ENCODE results near the gene L1CAM.

L1CAM gene

DNA sequence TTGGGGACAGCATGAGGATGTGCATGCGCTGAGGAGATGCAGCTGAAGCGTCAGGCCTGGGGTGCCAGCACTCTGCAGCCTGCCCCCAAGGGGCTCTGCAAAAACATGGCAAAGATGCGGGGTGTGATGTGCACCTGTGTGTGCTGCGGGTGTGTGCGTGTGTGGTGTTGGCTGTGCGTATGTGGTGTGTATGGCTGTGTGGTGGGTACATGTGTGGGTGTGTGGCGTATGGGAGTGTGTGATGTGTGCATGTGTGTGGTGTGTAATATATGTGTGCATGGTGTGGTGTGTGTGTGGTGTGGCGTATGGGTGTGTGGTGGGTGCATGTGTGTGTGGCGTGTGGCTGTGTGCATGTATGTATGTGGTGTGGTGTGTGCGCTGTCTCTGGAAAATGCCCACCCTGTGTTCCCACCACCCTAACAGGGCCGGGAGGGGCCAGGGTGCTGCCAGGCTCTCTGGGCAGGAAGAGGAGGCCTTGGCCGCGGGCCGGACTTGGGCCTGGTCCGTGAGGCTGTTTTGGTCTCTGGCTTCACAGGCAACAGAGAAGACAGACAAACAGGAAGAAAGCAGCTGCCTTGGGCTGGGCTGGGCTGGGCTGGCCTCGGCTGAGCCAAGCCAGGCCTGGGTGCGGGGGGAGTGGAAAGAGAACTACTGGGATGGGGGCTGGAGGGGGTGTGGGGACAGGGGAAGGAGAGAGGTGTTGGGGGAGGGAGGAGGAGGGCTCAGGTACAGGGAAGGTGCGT lies 17.4 kb upstream of the L1CAM start:
- DNase-seq = no peak

DNA sequence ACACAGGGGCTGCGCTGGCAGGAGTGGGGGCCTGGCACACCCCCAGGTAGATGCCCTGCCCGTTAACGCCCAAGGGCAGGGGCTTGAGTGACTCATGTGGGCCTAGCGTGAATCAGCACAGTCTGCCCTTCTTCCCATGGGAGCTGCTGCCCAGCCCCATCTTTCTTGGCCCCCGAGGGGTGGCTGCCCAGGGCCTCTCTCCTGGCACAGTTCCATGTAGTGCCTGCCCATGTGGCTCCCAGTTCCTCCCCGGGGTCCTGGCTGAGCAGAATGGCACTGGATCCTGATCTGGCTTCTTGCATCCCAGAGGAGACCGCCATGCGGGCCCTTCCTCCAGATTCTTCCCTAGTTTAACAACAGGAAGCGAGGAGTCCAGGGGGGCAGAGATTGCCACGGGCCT lies 16.4 kb upstream of the L1CAM start:
- no peak for DNase-seq

DNA sequence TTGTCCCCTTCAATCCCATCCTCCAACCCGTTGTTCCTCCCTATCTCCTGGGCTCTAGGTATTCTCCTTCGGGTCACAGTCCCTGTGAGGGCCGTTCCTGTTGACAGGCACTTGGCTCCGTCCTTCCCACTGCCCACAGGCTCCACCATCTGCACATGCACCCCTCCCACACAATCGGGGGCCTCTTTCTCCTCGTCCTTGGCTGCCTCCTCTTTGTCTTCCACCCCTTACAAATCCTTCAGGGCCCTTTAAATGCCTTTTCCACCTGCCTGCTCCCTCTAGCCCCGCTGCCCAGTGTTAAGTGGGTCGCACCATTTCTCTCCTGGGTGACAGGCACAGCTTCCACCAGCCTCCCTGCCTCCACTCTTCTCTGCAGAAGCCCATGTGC lies 15.8 kb upstream of the L1CAM start:
- no peak for DNase-seq

GRCh38 chrX:153900831-153901752 lies 15.1 kb upstream of the L1CAM start:
- peak; percentile 76 to 93 for DNase-seq

- no peak for DNase-seq
These were observed 11.9 kb upstream of the L1CAM start for GRCh38 chrX:153897899-153898298.

GRCh38 chrX:153889123-153889522 lies 3.1 kb upstream of the L1CAM start:
- no peak for DNase-seq

DNA sequence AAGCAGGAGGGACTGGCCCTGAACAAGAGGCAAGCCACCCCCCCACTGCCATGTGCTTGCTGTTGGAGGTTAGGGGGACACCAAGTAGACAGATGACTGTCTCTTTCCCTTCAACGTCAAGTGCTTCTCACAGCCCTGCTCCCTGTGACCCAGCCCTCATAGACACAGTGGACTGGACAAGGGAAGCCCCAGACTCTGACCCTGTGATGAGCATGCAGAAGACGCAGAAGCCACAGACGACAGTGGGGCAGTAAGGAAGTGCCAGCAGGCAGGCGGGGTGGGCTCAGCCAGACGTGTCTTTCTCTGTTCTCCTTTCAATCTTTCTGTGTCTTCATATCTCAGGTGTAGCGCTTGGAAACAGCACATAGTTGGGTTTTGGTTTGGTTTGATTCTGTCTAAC lies 2.4 kb upstream of the L1CAM start:
- DNase-seq = no peak

- DNase-seq = no peak
These were observed 1.4 kb upstream of the L1CAM start for GRCh38 chrX:153887385-153887784.

- no peak for DNase-seq
These were observed 942 bp upstream of the L1CAM start for GRCh38 chrX:153886915-153887314.

GRCh38 chrX:153885208-153885787 lies 675 bp downstream of the L1CAM start:
- no peak for DNase-seq

DNA sequence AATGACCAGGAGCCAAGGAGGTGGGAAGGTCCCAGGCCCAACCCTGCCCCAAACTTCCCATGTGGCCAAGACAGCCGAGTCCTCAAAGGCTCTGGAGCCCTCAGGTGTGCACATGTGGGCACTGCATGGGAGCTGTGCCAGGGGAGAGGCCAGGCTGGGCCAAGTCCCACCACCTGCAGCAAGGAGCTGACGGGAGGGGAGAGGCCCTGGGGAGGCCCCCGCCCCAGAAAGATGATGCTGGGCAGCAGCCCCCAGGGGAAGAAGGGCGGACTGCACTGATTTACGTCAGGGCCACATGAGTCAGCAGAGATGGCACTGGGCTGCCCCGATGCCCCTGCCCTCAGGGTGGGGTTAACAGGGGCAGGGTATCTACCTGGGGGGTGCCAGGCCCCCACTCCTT lies 1.4 kb downstream of the L1CAM start:
- no peak for DNase-seq

GRCh38 chrX:153884136-153884535 lies 1.8 kb downstream of the L1CAM start:
- DNase-seq = no peak

DNA sequence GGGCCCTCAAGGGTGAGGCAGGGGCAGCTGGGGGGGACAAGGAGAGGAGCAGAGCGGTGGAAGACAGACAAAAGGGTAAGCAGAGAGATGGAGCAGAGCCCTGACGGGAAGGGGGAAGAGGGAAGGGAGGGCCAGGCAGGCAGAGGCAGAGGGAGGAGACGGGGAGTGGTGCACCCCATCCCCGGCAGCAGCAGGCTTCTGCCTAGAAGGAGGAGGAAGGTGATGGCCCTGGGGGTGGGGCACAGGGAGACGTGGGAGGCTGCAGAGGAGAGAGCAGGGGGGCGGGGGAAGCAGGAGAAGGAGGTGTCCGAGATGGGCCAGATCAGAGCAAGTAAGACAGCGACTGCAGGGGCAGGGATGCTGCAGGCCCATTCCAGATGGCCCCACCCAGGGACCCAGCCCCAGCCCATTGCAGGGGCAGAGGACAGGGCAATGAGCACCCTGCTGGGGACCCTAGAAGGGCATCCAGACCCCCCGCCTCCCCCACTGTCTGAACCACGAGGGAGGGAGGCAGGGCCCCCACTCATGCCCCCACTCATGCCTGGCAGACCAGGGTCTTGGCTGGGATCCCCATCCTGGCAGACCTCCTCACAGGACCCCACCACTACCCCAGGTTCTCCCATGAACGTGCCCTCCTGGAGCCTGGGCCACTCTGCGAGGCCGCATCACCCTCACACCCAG lies 2.7 kb downstream of the L1CAM start:
- DNase-seq = no peak

DNA sequence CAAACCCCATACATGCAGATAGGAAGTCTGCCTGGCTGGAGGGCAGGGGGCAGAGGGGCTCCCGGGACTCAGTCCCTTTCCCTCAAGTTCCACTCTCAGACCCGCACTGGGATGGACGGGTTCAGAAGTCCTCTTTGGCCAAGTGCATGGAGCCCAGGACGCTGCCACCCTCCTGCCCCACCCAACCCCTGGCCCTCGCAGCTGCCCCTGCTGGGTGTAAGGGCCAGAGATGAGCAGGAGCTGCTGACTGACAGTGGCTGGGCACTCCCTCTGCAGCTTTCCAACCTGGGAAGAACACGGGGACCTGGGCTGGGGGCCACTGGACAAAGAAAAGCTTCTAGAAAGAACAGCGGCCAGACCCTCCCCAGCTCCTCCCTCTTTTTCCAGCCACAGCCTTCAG lies 3.4 kb downstream of the L1CAM start:
- DNase-seq = no peak

- DNase-seq = no peak
These were observed 3.9 kb downstream of the L1CAM start for GRCh38 chrX:153882086-153882498.

DNA sequence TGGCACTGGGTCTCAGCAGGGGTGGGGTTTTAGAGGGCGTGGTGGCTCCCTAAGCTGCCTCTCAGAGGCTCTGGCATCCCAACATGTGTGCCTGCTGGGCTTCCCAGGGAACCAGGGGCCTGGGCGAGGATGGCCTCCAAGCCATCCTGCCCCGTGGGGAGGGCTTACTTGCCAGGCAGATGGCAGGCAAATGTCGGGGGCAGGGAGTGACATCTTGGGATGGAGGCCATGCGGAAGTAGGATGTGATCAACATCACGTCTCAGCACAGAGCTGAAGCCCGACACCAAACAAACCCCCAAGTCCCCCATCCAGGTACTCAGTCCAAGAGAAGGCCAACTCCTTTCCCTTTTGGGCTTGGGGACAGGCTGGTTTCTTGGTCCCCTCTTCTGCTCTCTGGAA lies 4.7 kb downstream of the L1CAM start:
- DNase-seq = no peak

DNA sequence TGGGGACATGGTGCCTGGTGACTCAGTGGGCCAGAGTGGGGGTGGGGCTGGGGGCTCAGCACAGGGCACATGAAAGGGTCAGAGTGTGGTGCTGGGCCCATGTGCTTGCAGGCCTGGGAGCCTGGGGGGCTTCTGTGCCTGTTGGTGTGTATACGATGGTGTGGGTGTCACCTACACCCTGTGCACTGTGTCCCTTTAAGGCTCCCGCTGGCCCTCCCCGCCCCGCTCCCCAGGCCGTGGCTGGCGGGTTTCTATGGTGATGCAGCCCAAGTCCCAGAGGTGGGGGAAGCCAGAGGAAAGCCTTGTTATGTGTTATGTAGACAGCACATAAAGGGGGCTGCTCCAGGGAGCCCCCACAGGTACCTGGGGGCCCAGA lies 5.5 kb downstream of the L1CAM start:
- DNase-seq = no peak

GRCh38 chrX:153879741-153880439 lies 6.1 kb downstream of the L1CAM start:
- DNase-seq = no peak

DNA sequence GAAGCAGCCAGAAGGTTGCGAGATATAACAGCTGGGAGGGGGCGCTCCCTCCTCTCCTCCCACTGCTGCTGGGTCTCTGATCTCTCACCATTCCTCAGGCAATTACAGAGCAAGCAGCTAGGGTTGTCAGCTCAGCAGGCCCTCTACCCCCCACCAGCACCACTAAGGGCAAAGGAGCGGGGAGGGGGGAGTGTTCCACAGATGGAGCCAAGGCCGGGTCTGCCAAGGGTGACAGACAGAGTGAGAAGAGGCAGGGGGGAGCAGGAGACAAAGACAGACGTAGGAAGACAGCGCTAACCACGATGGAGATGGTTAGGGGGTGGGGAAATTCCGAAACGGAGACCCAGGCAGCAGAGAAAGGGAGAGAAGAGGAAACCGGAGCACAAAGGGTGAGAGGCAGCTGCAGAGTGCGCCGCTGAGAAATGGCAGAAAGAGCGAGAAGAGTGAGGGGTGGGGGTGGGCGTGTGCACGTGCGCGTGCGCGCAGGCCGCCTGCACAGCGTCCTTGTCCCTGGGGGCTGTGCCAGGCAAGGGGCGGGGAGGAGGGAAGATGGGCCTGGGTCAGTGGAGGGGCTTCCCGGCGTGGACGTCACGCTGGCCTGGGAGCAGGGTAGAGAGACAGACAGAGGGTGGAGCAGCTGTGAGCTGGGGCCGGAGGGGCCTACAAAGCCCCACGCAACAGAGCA lies 6.9 kb downstream of the L1CAM start:
- DNase-seq = no peak

GRCh38 chrX:153878345-153878744 lies 7.6 kb downstream of the L1CAM start:
- no peak for DNase-seq

- no peak for DNase-seq
These were observed 8.3 kb downstream of the L1CAM start for GRCh38 chrX:153877571-153878261.

DNA sequence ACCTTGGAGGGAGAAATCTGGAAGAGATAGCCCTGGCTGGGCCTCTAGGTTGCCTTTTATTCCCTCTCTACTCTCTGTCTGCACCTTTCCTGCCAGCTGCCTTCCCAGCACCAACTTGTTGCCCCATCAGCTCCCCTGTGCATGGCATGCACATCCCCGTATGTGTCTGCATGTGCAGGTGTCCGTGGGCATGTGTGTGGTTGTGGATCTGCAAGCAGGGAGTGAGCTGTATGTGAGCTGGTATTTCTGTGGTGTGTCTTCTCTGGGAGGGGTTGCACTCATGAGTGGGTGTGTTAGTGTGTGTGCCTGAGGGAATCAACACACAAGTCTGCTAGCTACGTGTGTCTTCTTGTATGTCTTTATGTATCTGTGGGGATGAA lies 9.9 kb downstream of the L1CAM start:
- DNase-seq = no peak
